ENCODE results near the gene SH3D19. TPM values are rescaled to one million over a fixed set of nuclear protein-coding genes. Genes with fewer than 3 reads are reported as not detected.

SH3D19 gene
- total and polyA plus RNA-seq, 2 of the 4 experiments (the other 2 are of a cell fraction), result 14.4 to 27.2 TPM

DNA sequence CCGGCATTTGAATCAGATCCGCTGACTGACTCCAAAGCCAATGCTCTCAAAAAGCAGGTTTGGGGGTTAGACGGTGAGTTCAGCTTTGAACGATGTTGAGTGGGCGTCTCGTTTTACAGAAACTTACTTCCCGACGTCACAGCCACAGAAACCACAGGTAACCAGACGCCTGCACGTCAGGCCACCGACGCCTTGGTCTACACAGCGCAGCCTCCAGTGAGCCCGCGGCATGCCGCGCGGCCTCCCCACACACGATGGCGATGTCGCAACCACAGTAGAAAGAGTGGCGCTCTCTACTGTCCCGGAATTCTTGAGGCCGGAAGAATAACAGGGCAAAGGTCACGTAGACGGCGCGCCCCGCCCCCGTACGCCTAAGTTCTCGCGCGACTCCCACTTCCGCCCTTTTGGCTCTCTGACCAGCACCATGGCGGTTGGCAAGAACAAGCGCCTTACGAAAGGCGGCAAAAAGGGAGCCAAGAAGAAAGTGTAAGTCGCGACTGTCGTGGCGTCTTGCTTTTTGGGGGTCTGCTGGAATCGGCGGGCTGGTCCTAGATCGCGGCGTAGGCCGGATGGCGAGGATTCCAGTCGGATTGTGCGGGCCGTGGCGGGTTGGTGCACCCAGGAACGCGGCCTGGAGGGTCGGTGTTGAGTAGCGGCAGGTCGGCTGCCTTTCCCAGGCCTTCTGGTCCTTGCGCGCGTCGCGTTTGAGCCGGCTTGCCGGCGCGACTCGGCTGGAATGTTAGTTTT, 226.0 kb downstream of the SH3D19 start, which contains the start of gene RPS3A (continued):
- TF ChIP-seq, protein P1, sequence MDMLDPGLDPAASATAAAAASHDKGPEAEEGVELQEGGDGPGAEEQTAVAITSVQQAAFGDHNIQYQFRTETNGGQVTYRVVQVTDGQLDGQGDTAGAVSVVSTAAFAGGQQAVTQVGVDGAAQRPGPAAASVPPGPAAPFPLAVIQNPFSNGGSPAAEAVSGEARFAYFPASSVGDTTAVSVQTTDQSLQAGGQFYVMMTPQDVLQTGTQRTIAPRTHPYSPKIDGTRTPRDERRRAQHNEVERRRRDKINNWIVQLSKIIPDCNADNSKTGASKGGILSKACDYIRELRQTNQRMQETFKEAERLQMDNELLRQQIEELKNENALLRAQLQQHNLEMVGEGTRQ (IDR thresholded peaks at IDR 0.05; ENCODE audit: low read depth, low read length), result no peak
- TF ChIP-seq FOS (IDR thresholded peaks at IDR 0.05; ENCODE audit: low read depth, low read length) (no peak), MAFK (IDR thresholded peaks at IDR 0.05; ENCODE audit: low read depth, low read length) (0 out of 2 replicates have a peak, but pooled peaks have one; percentile 6)

DNA sequence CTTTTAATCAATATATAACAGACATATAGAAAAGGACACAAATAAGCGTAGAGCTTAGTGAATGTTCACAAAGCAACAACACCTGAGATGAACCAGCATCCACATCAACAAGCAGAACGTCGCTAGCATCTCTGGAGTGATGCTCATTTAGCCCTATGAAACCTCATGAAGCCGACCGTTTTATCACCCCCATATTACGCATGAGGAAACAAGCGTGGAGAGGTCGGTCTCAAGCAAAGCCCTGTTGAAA, 226.5 kb downstream of the SH3D19 start:
- dilution Hi-C loops (cut with HindIII; ENCODE audit: low sequenced_read_pairs, unreplicated experiment), result no loop called here

More for the DNA sequence above, 226.5 kb downstream of the SH3D19 start:
- ChIA-PET POLR2A (ENCODE audit: unreplicated experiment) (no interaction called here), CTCF (interaction anchor here (0.6 kb wide), 2 partner anchors 17 to 374 kb away, joined by 3 to 4 read pairs; no protein-coding TSS in a partner anchor)
- Histone ChIP-seq H4K5ac (ENCODE audit: low read depth, low read length) (peak overlapping the region; percentile 87), H4K20me1 (ENCODE audit: insufficient read depth, low read length) (peaks cover 40% of the 10 kb centered on the region), H2BK15ac (ENCODE audit: low read depth, low read length) (peak overlapping the region; percentile 33; the same call in 1 of the 3 replicates), H3K27ac (ENCODE audit: insufficient read depth, low read length) (peak overlapping the region; percentile 13; the same call in 1 of the 2 replicates), H3K14ac (replicated peaks; ENCODE audit: low read depth, low read length) (peak overlapping the region; percentile 77), H3K23ac (ENCODE audit: low read depth, low read length) (peak overlapping the region; percentile 54), H3K56ac (ENCODE audit: extremely low read depth, insufficient read depth, low read length) (peak overlapping the region; percentile 25; the same call in 1 of the 2 replicates), H2BK20ac (ENCODE audit: low read depth, low read length) (no peak overlapping the region), H3K27me3 (ENCODE audit: control insufficient read depth, insufficient read depth, low read length) (no peaks in the 10 kb centered on the region), H3K4ac (ENCODE audit: low read depth, low read length) (peak overlapping the region; percentile 79), H3K4me3 (ENCODE audit: insufficient read depth, low read depth, low read length) (peak overlapping the region; percentile 38), H3K79me1 (ENCODE audit: low read depth in 1 of 2, low read length in 2 of 2) (peaks cover 3 to 21% of the 10 kb centered on the region in 2 experiments; a peak in 3 of 4 replicates), H4K8ac (ENCODE audit: low read depth in 2 of 2, low read length in 2 of 2) (peak overlapping the region; percentile 84 to 99), H3K9me3 (ENCODE audit: control insufficient read depth, insufficient read depth, low read length) (no peaks in the 10 kb centered on the region), H2BK5ac (ENCODE audit: low read depth, low read length, poor library complexity, severe bottlenecking) (peak overlapping the region; percentile 59), H3K9ac (ENCODE audit: low read depth, low read length) (peak overlapping the region; percentile 36), H3K4me1 (ENCODE audit: control insufficient read depth, insufficient read depth, low read length) (no peaks in the 10 kb centered on the region), H3K9me1 (ENCODE audit: insufficient read depth, low read length) (no peaks in the 10 kb centered on the region), H2AK9ac (replicated peaks; ENCODE audit: low read depth, low read length, poor library complexity) (peak overlapping the region; percentile 72), H2AK5ac (ENCODE audit: low read depth, low read length) (no peak overlapping the region), H2BK120ac (ENCODE audit: low read depth, low read length) (peak overlapping the region; percentile 79), H3K36me3 (ENCODE audit: control insufficient read depth, insufficient read depth, low read length) (peaks cover 17% of the 10 kb centered on the region), H2AFZ (replicated peaks; ENCODE audit: low read length, poor library complexity) (peak overlapping the region; percentile 97), H3K4me2 (ENCODE audit: low read depth, low read length) (peak overlapping the region; percentile 79), H4K91ac (ENCODE audit: insufficient read depth, low read depth, low read length) (peak overlapping the region; percentile 87; the same call in 1 of the 2 replicates), H3K18ac (ENCODE audit: low read depth, low read length) (no peak overlapping the region)
- ATAC-seq (ENCODE audit: low read depth) (peak; percentile 9), DNase-seq (no peak)
- in situ Hi-C loops (cut with MboI; ENCODE audit: low sequenced_read_pairs), result no loop called here
- no TSS peak for BruUV-seq (replicated peaks)
- intact Hi-C loops (cut with micrococcal nuclease), result loop anchor here (5.0 to 10.0 kb wide), 2 partner anchors 82 to 1114 kb away; partner anchors contain the start of gene LRBA
- TF ChIP-seq CHD1 (IDR thresholded peaks at IDR 0.05; ENCODE audit: low read depth, low read length) (no peak), RFX5 (IDR thresholded peaks at IDR 0.05; ENCODE audit: low read depth, low read length) (no peak), CEBPB (IDR thresholded peaks at IDR 0.05; ENCODE audit: low read depth, low read length) (no peak), BHLHE40 (IDR thresholded peaks at IDR 0.05; ENCODE audit: low read depth, low read length) (no peak), RCOR1 (IDR thresholded peaks at IDR 0.05; ENCODE audit: insufficient replicate concordance, low read length) (no peak)
- WGBS, 2 experiments (ENCODE audit: extremely low coverage in 2 of 2, insufficient read length in 1 of 2), result no CpG with 5 or more reads among the region's 8 CpGs
